Activated CD4-positive, alpha-beta T cell treated with anti-CD3 and anti-CD28 coated beads, Interleukin-2, amount 50 U/mL, for 24 hours (primary cell): ENCODE results near the gene PSMC3IP.
A peak's percentile ranks its signal among the peaks of the same experiment; 100 is the strongest.
"Not testable (repeated sequence)": the region's sequence is repeated elsewhere in the genome, so short reads cannot be mapped to it uniquely, and the experiment has no call there.

Source experiments
- DNase-seq, 2 donors: peaks; one replicate each; pipeline ENCODE4 v3.0.0-alpha.2; 2020; ENCODE audit warnings: low read depth in 1 of 2, low spot score in 1 of 2

Gene PSMC3IP

GRCh38 chr17:42577532-42578281, at the start of gene PSMC3IP:
Gene PSMC3IP, minus strand, starts transcription at chr17:42577729. Its CDS starts 43 bp downstream, at chr17:42577686.
- DNase-seq: peak; percentile 77 to 94

GRCh38 chr17:42623732-42624596, 46.4 kb upstream of the PSMC3IP start:
- no peak for DNase-seq

- no peak for DNase-seq
These were observed 45.7 kb upstream of the PSMC3IP start for GRCh38 chr17:42623271-42623670.

- not testable (repeated sequence) for DNase-seq
These were observed 44.5 kb upstream of the PSMC3IP start for GRCh38 chr17:42621987-42622386.

- no peak for DNase-seq
These were observed 41.1 kb upstream of the PSMC3IP start for GRCh38 chr17:42618442-42619150.

GRCh38 chr17:42617956-42618431, 40.5 kb upstream of the PSMC3IP start:
- DNase-seq: no peak

- DNase-seq: no peak
These were observed 36.3 kb upstream of the PSMC3IP start for GRCh38 chr17:42613699-42614295.

- DNase-seq: no peak
These were observed 34.5 kb upstream of the PSMC3IP start for GRCh38 chr17:42612013-42612412.

- DNase-seq: not testable (repeated sequence)
These were observed 32.6 kb upstream of the PSMC3IP start for GRCh38 chr17:42609814-42610801.

GRCh38 chr17:42609182-42609813, 31.8 kb upstream of the PSMC3IP start, which contains the start of the genes RETREG3 and TUBG1:
Gene RETREG3, minus strand, starts transcription at chr17:42609374. Its CDS starts 50 bp downstream, at chr17:42609324.
Gene TUBG1, plus strand, starts transcription at chr17:42609683. Its CDS starts 55 bp downstream, at chr17:42609738.
- DNase-seq: peak; percentile 97 to 98

GRCh38 chr17:42608305-42609181, 31.0 kb upstream of the PSMC3IP start:
- no peak for DNase-seq

- no peak for DNase-seq
These were observed 30.2 kb upstream of the PSMC3IP start for GRCh38 chr17:42607769-42608168.

- DNase-seq: no peak
These were observed 25.8 kb upstream of the PSMC3IP start for GRCh38 chr17:42603318-42603717.

GRCh38 chr17:42598905-42599304, 21.4 kb upstream of the PSMC3IP start:
- no peak for DNase-seq

- DNase-seq: no peak
These were observed 18.9 kb upstream of the PSMC3IP start for GRCh38 chr17:42596386-42596785.

GRCh38 chr17:42591411-42591810, 13.9 kb upstream of the PSMC3IP start:
- no peak for DNase-seq

- DNase-seq: no peak
These were observed 13.4 kb upstream of the PSMC3IP start for GRCh38 chr17:42590886-42591285.
